GM12892 (cell line): ENCODE results near the gene QKI.

ENCODE experiments used
- POLR2A ChIP-seq: IDR thresholded peaks from 2 replicates; pipeline ENCODE4 v1.6.1; 2011; ENCODE audit warnings: low read depth, low read length, control low read depth
- TAF1 ChIP-seq: IDR thresholded peaks from 2 replicates; pipeline ENCODE4 v1.6.1; 2011; ENCODE audit warnings: low read depth, mild to moderate bottlenecking, control low read depth, low read length, borderline replicate concordance

DNA sequence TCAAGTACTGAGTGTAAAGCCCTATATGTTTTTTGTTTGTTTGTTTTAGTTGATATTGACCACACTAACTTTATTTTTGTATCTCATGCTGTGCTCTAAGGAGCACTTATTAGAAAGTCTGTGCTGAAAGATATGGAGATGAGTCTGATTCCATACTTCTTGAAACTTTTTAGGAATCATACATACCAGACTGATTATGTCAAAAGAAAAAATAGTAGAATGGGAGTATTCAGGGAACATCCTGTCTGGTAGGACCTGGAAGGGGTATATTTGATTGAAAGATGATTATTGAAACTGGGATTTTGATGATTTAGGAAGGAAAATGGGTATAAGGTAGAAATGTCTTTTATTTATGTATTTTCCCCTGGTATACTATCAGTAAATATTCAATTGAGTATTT, 111.4 kb downstream of the QKI start:
- TF ChIP-seq POLR2A (no peak), TAF1 (no peak)
